ENCODE results near the gene RIMS1. TPM values are rescaled to one million over a fixed set of nuclear protein-coding genes. Genes with fewer than 3 reads are reported as not detected.

RIMS1 gene
- total and polyA plus RNA-seq, 2 donors (not counting 3 experiments of a cell fraction or from before 2014, with no cell fraction given): 0.15 TPM; not detected in 1

DNA sequence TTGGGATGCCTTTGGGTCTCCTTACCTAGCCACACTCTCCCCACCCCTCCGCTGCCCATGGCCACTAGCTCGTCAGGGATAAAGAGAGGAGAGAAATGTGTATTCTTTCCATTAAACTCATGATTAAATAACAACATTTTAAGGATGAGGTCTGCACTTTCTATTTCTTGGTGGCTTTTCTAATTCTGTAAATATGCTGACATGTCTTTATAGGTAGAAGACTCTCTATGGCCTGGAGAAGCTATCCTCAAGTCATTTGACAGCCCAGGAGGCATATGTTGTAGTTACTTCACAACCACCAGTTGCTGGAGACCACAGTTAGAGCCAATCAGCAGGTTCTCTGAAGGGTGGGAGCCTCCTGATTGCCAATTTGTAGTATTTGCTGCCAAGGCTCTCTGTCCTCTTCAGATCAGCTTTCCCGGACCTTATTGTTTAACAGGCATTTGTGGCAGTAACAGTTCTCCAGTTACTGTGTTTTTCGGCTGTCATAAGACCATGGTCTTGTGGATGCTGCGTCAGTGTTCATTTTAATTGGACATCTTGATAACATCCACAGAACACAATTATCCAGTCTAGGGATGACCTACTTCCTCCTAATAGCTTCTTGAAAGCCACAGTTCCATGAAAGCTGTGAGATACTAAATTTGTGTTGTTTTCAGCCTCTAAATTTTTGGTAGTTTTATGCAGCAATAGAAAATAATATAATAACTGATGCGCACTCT is 530.6 kb downstream of the RIMS1 start:
- Histone ChIP-seq H4K20me1 (replicated peaks; ENCODE audit: control insufficient read depth, extremely low read depth, insufficient read depth, low read length) (no peaks in the 10 kb centered on the region), H3K27ac (ENCODE audit: insufficient read depth, low read depth, low read length) (no peak overlapping the region), H3K9me3 (replicated peaks; ENCODE audit: control insufficient read depth, insufficient read depth, low read length) (no peaks in the 10 kb centered on the region), H3K4me3 (replicated peaks in 1 of 3; ENCODE audit: insufficient read depth in 1 of 3, low read depth in 1 of 3, low read length in 3 of 3) (no peak overlapping the region), H2AFZ (ENCODE audit: low read depth, low read length) (no peak overlapping the region), H3K36me3 (ENCODE audit: control insufficient read depth in 2 of 2, extremely low read depth in 1 of 2, insufficient read depth in 2 of 2, low read length in 2 of 2) (no peaks in the 10 kb centered on the region), H3K79me2 (ENCODE audit: control insufficient read depth, insufficient read depth, low read length) (no peaks in the 10 kb centered on the region), H3K4me2 (ENCODE audit: insufficient read depth, low read length) (no peak overlapping the region), H3K9me1 (replicated peaks; ENCODE audit: control insufficient read depth, extremely low read depth, insufficient read depth, low read length) (no peaks in the 10 kb centered on the region), H3K9ac (replicated peaks; ENCODE audit: extremely low read depth, insufficient read depth, low read length) (no peak overlapping the region), H3K4me1 (ENCODE audit: control insufficient read depth, extremely low read depth, insufficient read depth, low read length) (no peaks in the 10 kb centered on the region), H3K27me3 (ENCODE audit: control insufficient read depth in 2 of 2, insufficient read depth in 2 of 2, low read length in 2 of 2) (peaks cover 8 to 9% of the 10 kb centered on the region in 2 experiments)
- FAIRE-seq (no peak), DNase-seq (ENCODE audit: low read depth, low spot score) (no peak)
- intact Hi-C loops (cut with micrococcal nuclease) (no loop called here), dilution Hi-C loops (cut with MboI; ENCODE audit: extremely low pct_ligation_motif_present, low sequenced_read_pairs) (no loop called here)
- POLR2A ChIA-PET: no interaction called here
- no peak for TF ChIP-seq GATA2 (IDR thresholded peaks at IDR 0.05; ENCODE audit: insufficient read depth, insufficient read length, low read depth, low read length)
- TF ChIP-seq POLR2AphosphoS5 (IDR thresholded peaks at IDR 0.05; ENCODE audit: insufficient read depth, low read depth, low read length): no peak
- TF ChIP-seq, protein P1, sequence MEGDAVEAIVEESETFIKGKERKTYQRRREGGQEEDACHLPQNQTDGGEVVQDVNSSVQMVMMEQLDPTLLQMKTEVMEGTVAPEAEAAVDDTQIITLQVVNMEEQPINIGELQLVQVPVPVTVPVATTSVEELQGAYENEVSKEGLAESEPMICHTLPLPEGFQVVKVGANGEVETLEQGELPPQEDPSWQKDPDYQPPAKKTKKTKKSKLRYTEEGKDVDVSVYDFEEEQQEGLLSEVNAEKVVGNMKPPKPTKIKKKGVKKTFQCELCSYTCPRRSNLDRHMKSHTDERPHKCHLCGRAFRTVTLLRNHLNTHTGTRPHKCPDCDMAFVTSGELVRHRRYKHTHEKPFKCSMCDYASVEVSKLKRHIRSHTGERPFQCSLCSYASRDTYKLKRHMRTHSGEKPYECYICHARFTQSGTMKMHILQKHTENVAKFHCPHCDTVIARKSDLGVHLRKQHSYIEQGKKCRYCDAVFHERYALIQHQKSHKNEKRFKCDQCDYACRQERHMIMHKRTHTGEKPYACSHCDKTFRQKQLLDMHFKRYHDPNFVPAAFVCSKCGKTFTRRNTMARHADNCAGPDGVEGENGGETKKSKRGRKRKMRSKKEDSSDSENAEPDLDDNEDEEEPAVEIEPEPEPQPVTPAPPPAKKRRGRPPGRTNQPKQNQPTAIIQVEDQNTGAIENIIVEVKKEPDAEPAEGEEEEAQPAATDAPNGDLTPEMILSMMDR (IDR thresholded peaks at IDR 0.05; ENCODE audit: extremely low read depth in 1 of 2, insufficient read depth in 1 of 2, low read depth in 1 of 2, low read length in 2 of 2): no peak
- TF ChIP-seq POLR2A (IDR thresholded peaks at IDR 0.05; ENCODE audit: low read depth, low read length): no peak
- BruUV-seq (replicated peaks): no TSS peak
- CTCF ChIA-PET: interaction anchor here (11.0 kb wide), 1 partner anchor 714 kb away, joined by 278 read pairs; no protein-coding TSS in a partner anchor

DNA sequence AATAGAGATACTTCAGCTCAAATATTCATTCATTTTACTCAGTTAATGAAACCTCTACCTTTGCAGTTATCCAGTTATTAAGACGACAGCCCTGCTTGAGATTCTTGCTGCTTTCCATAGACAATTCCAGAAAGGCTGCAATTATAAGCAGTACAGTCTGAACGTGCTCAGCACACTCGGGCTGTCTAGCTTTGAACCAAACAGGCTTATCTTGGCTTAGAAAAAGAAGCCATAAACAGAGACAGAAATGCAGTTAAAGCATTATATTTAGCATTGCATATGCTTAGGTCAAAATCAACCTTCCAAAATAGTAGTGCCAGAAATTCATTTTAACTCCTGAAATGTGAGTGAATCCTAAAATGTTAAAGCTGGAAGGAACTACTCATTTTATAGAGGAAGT is 531.4 kb downstream of the RIMS1 start:
- POLR2A ChIA-PET: no interaction called here
- H2AFZ ChIP-seq (ENCODE audit: low read depth, low read length): no peak overlapping the region
- dilution Hi-C loops (cut with MboI; ENCODE audit: extremely low pct_ligation_motif_present, low sequenced_read_pairs): no loop called here
- H4K20me1 ChIP-seq (replicated peaks; ENCODE audit: control insufficient read depth, extremely low read depth, insufficient read depth, low read length): no peaks in the 10 kb centered on the region
- BruUV-seq (replicated peaks): no TSS peak
- TF ChIP-seq EZH2 (IDR thresholded peaks at IDR 0.05; ENCODE audit: borderline replicate concordance, low read depth, low read length, severe bottlenecking) (no peak), MYC (IDR thresholded peaks at IDR 0.05; ENCODE audit: low read depth, low read length) (no peak), POLR2A (IDR thresholded peaks at IDR 0.05; ENCODE audit: low read depth, low read length) (no peak), POLR2AphosphoS5 (IDR thresholded peaks at IDR 0.05; ENCODE audit: insufficient read depth, low read depth, low read length) (no peak), FOS (IDR thresholded peaks at IDR 0.05; ENCODE audit: borderline replicate concordance, insufficient read depth, low read length) (no peak), JUN (IDR thresholded peaks at IDR 0.05; ENCODE audit: borderline replicate concordance, insufficient read depth, insufficient read length, low read depth) (no peak), GATA2 (IDR thresholded peaks at IDR 0.05; ENCODE audit: insufficient read depth, insufficient read length, low read depth, low read length) (no peak)
- TF ChIP-seq, protein P2, sequence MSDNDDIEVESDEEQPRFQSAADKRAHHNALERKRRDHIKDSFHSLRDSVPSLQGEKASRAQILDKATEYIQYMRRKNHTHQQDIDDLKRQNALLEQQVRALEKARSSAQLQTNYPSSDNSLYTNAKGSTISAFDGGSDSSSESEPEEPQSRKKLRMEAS (IDR thresholded peaks at IDR 0.05; ENCODE audit: insufficient read depth, insufficient read length): no peak
- TF ChIP-seq, protein P1 (IDR thresholded peaks at IDR 0.05; ENCODE audit: extremely low read depth in 1 of 2, insufficient read depth in 1 of 2, low read depth in 1 of 2, low read length in 2 of 2): no peak
- no peak overlapping the region for H3K9ac ChIP-seq (replicated peaks; ENCODE audit: extremely low read depth, insufficient read depth, low read length)
- CTCF ChIA-PET: interaction anchor here (1.0 to 11.0 kb wide), 2 partner anchors 199 to 714 kb away, joined by 4 to 278 read pairs; no protein-coding TSS in a partner anchor
- no peaks in the 10 kb centered on the region for H3K36me3 ChIP-seq (ENCODE audit: control insufficient read depth in 2 of 2, extremely low read depth in 1 of 2, insufficient read depth in 2 of 2, low read length in 2 of 2)
- no peak overlapping the region for H3K4me3 ChIP-seq (replicated peaks in 1 of 3; ENCODE audit: insufficient read depth in 1 of 3, low read depth in 1 of 3, low read length in 3 of 3)
- FAIRE-seq: no peak
- peaks cover 6 to 12% of the 10 kb centered on the region in 2 experiments for H3K27me3 ChIP-seq (ENCODE audit: control insufficient read depth in 2 of 2, insufficient read depth in 2 of 2, low read length in 2 of 2)
- no peaks in the 10 kb centered on the region for H3K9me3 ChIP-seq (replicated peaks; ENCODE audit: control insufficient read depth, insufficient read depth, low read length)
- no peak for DNase-seq (ENCODE audit: low read depth, low spot score)
- no peak overlapping the region for H3K4me2 ChIP-seq (ENCODE audit: insufficient read depth, low read length)
- no peaks in the 10 kb centered on the region for H3K9me1 ChIP-seq (replicated peaks; ENCODE audit: control insufficient read depth, extremely low read depth, insufficient read depth, low read length)
- no peaks in the 10 kb centered on the region for H3K79me2 ChIP-seq (ENCODE audit: control insufficient read depth, insufficient read depth, low read length)
- H3K27ac ChIP-seq (ENCODE audit: insufficient read depth, low read depth, low read length): no peak overlapping the region
- H3K4me1 ChIP-seq (ENCODE audit: control insufficient read depth, extremely low read depth, insufficient read depth, low read length): no peaks in the 10 kb centered on the region
- intact Hi-C loops (cut with micrococcal nuclease): no loop called here
